ENCODE results near the gene DCAF16.
A peak's percentile ranks its signal among the peaks of the same experiment; 100 is the strongest.
"Not testable (repeated sequence)": the region's sequence is repeated elsewhere in the genome, so short reads cannot be mapped to it uniquely, and the experiment has no call there.

Gene DCAF16

DNA sequence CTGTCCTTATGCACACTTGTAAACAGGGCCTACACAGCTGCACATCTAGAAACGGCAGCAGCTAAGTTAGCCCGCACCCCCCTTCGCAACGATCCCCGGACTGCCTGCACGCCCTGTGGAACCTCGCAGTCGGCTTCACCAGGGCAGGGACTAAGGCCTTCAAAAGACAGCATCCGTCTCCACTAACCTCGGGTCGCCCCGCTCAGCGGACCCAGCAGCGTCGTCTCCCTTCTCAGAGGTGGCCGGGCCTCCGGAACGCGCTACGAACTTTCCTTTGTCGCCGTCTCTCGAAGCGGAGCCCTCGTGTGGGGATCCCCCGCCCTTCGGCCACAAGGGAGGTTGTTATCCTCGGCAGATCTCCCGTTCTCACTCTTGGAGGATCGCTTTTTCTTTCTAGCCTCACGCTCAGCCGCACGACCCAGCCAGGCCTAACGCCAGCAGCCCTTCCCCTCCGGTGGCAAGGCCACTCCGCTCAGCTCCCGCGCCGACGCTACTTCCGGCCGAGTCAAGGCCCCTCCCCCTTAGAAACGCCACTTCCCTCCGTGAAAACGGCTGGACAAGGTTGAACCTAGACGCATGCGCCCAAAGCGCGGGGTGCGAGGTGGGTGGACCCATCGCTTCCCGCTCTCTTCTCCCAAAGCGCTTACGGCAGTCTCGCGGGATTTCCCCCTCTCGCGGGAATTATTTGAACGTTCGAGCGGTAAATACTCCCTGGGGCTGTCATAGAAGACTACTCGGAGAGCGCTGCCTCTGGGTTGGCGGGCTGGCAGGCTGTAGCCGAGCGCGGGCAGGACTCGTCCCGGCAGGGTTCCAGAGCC is at the start of gene DCAF16, which contains the start of gene NCAPG:
Gene DCAF16, minus strand, starts transcription at position 498 of the 818 bp plus-strand sequence. CDS start 6,616 bp downstream, outside the sequence.
Gene NCAPG, plus strand, starts transcription at position 720 of the 818 bp plus-strand sequence. CDS start 99 bp downstream, outside the sequence.
- DNase-seq (ENCODE audit: low read depth in 2 of 2) = peak; percentile 100
- TF ChIP-seq CTCF (IDR thresholded peaks at IDR 0.05; ENCODE audit: low read depth, low read length) = no peak
- peak within 1 kb of the TSS; percentile 87 for H3K4me3 ChIP-seq (replicated peaks in 1 of 2; ENCODE audit: low read depth in 2 of 2, low read length in 2 of 2)

GRCh38 chr4:17859793-17860406 is 49.3 kb upstream of the DCAF16 start:
- no peak for TF ChIP-seq CTCF (IDR thresholded peaks at IDR 0.05; ENCODE audit: low read depth, low read length)
- H3K4me3 ChIP-seq (replicated peaks in 1 of 2; ENCODE audit: low read depth in 2 of 2, low read length in 2 of 2) = no peak overlapping the region
- DNase-seq (ENCODE audit: low read depth in 2 of 2) = no peak

DNA sequence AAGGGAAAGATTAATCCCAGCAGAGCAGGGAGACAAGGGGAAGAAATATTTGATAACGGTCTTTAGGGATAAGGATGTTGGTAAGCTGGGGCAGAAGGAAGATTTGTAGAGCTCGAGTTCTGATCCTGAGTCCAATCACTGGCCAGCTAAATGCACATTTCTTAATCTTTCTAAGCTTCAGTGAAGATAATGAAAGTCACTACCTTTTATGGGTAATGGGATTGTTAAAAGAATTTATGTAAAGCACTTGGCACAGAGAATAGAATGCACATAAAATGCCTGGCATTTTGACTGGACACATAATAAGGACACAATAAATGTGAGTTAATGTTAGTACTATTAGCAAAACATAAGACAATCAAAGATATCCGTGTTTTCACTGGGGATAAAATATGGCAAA is 43.5 kb upstream of the DCAF16 start:
- TF ChIP-seq CTCF (IDR thresholded peaks at IDR 0.05; ENCODE audit: low read depth, low read length) = no peak
- no peak overlapping the region for H3K4me3 ChIP-seq (replicated peaks in 1 of 2; ENCODE audit: low read depth in 2 of 2, low read length in 2 of 2)
- DNase-seq (ENCODE audit: low read depth in 2 of 2) = no peak

- no peak for TF ChIP-seq CTCF (IDR thresholded peaks at IDR 0.05; ENCODE audit: low read depth, low read length)
- DNase-seq (ENCODE audit: low read depth in 2 of 2) = no peak
- no peak overlapping the region for H3K4me3 ChIP-seq (replicated peaks in 1 of 2; ENCODE audit: low read depth in 2 of 2, low read length in 2 of 2)
Observed at GRCh38 chr4:17851959-17852358, 41.4 kb upstream of the DCAF16 start.

GRCh38 chr4:17850295-17850694 is 39.7 kb upstream of the DCAF16 start:
- DNase-seq (ENCODE audit: low read depth in 2 of 2); H3K4me3 ChIP-seq (replicated peaks in 1 of 2; ENCODE audit: low read depth in 2 of 2, low read length in 2 of 2): not testable (repeated sequence)

GRCh38 chr4:17846266-17846665 is 35.7 kb upstream of the DCAF16 start:
- no peak overlapping the region for H3K4me3 ChIP-seq (replicated peaks in 1 of 2; ENCODE audit: low read depth in 2 of 2, low read length in 2 of 2)
- no peak for DNase-seq (ENCODE audit: low read depth in 2 of 2)
- no peak for TF ChIP-seq CTCF (IDR thresholded peaks at IDR 0.05; ENCODE audit: low read depth, low read length)
